Neural crest cell (in vitro differentiated cells): Measurements from ENCODE around the gene MTHFSD. TPM values are rescaled to one million over a fixed set of nuclear protein-coding genes. Genes with fewer than 3 reads are reported as not detected.
A peak's percentile ranks its signal among the peaks of the same experiment; 100 is the strongest.

Source experiments
- DNase-seq: peaks from one replicate; pipeline ENCODE4 v3.0.0; 2021; ENCODE audit warnings: low read depth, mixed read lengths, low spot score
- H3K27ac Mint-ChIP-seq: one replicate; pipeline ENCODE4 v1.8.0; 2021; ENCODE audit warnings: mild to moderate bottlenecking, mixed read lengths; ENCODE audit not compliant: unreplicated experiment
- H3K27me3 Mint-ChIP-seq: 2 replicates; pipeline ENCODE4 v1.8.0; 2021; ENCODE audit warnings: low read depth, mild to moderate bottlenecking, mixed read lengths
- H3K36me3 Mint-ChIP-seq: 2 replicates; pipeline ENCODE4 v1.8.0; 2021; ENCODE audit warnings: low read depth, mild to moderate bottlenecking, mixed read lengths
- H3K4me1 Mint-ChIP-seq: 2 replicates; pipeline ENCODE4 v1.8.0; 2021; ENCODE audit warnings: mixed read lengths
- H3K4me3 Mint-ChIP-seq: one replicate; pipeline ENCODE4 v1.8.0; 2021; ENCODE audit warnings: mild to moderate bottlenecking, mixed read lengths
- H3K9me3 Mint-ChIP-seq: 2 replicates; pipeline ENCODE4 v1.8.0; 2021; ENCODE audit warnings: mixed read lengths
- total RNA-seq: library from RNA; stranded (reverse); gene quantifications from 2 replicates; pipeline ENCODE4 v1.2.1, GENCODE V29; 2021
- TF ChIP-seq, protein P1 (sequence below): fragments of 200-600 bp; sonication (generic); conservative IDR thresholded peaks from 2 replicates; pipeline ENCODE4 v1.5.0; 2021; ENCODE audit warnings: antibody characterized with exemption, mild to moderate bottlenecking

The MTHFSD gene
- total RNA-seq, 1 donor from 2014 or later, result 14.0 TPM

DNA sequence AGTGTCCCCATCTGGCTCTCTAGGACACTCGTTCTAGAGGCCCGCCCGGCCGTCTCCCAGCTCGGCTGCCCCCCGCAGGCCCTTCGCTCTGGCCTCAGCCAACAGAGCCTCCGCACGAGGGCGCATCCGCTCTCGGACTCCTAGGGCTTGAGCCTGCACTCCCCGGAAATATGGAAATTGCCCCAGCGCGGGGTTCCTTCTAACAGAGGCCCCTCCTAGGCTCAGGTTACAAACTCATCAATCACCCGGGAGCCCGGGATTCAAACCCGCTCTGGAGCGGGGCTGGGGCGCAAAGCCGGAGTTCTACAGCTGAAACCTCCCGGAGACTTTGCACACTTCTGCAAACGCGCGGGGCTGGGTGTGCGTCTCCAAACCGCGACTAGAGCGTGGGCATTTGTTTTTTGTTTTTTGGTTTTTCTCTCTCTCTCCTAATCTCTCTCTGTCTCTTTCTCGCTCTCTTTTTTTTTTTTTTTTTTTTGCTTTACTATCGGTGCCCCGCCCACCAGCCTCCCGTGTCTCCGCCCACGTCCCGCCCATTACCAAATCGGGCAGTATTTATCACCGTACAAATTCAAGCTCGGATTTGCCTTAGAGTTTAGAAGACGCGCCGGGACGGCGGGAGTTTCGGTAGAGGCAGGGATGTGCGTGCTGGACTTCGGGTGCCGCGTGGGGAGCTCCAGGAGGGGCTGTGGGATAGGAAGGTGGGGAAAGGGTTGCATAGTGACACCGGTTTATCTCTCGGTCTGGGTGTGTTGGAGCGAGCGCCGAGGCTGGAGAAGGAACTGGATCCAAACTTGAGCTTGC is 20.9 kb upstream of the MTHFSD start:
- TF ChIP-seq, protein P1, sequence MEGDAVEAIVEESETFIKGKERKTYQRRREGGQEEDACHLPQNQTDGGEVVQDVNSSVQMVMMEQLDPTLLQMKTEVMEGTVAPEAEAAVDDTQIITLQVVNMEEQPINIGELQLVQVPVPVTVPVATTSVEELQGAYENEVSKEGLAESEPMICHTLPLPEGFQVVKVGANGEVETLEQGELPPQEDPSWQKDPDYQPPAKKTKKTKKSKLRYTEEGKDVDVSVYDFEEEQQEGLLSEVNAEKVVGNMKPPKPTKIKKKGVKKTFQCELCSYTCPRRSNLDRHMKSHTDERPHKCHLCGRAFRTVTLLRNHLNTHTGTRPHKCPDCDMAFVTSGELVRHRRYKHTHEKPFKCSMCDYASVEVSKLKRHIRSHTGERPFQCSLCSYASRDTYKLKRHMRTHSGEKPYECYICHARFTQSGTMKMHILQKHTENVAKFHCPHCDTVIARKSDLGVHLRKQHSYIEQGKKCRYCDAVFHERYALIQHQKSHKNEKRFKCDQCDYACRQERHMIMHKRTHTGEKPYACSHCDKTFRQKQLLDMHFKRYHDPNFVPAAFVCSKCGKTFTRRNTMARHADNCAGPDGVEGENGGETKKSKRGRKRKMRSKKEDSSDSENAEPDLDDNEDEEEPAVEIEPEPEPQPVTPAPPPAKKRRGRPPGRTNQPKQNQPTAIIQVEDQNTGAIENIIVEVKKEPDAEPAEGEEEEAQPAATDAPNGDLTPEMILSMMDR, result peak; percentile 71
- Mint-ChIP-seq H3K27me3 (peaks cover 97% of the 10 kb centered on the region), H3K4me1 (peaks cover 25% of the 10 kb centered on the region), H3K4me3 (peak overlapping the region; percentile 89), H3K9me3 (no peaks in the 10 kb centered on the region), H3K27ac (no peak overlapping the region), H3K36me3 (no peaks in the 10 kb centered on the region)
- peak; percentile 83 for DNase-seq

DNA sequence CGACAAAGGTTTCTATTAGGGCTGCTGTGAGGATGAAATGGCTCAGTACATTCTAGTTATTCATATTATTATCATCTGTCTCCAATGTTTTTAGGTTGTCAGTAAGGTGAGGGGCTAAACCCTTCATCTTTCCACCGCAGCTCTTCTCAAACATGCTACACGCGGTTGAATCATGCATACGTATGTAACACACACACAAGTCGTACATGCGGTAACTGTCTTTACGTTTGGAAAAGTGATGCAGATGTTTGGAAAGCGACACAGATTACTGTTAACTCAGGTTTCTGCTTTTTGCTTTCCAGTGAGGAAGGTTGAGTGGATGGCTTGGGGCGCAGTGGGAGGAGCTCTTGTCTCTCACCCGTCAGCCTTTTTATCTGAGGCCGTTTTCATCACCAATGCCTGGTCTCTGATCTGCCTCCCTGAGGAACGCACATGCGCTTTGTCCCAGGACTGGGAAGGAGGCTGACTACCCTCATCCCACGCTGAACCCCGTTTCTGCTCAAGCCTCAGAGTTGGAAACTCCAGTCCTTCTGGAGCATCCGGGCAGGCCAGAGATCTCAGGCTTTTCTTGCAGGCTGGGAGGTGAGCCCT is 20.2 kb upstream of the MTHFSD start:
- peaks cover 25% of the 10 kb centered on the region for H3K4me1 Mint-ChIP-seq
- DNase-seq, result no peak
- TF ChIP-seq, protein P1, result no peak
- no peaks in the 10 kb centered on the region for H3K36me3 Mint-ChIP-seq
- H3K4me3 Mint-ChIP-seq, result peak overlapping the region; percentile 89
- peaks cover 97% of the 10 kb centered on the region for H3K27me3 Mint-ChIP-seq
- H3K9me3 Mint-ChIP-seq, result no peaks in the 10 kb centered on the region
- H3K27ac Mint-ChIP-seq, result no peak overlapping the region

DNA sequence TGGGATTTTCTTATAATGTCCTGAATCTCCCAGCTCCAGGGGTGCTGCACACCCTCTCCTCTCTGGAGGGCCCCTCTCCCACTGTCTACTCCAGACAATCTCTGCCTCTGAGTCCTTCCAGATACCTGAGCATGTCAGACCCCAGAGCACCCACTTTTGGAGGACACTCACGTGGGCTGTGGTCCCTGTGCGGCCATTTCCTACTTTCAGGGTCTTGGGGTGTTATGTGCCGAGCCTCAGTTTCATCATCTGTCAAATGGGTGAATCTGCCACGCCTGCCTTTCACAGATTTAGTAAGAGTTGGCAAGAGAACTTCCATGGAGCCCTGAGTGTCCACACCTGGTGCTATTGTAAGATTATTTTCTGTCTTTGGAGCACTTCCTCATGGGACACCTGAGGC is 19.6 kb upstream of the MTHFSD start:
- no peak overlapping the region for H3K4me3 Mint-ChIP-seq
- peaks cover 24% of the 10 kb centered on the region for H3K4me1 Mint-ChIP-seq
- TF ChIP-seq, protein P1, result no peak
- H3K36me3 Mint-ChIP-seq, result no peaks in the 10 kb centered on the region
- no peak for DNase-seq
- peaks cover 97% of the 10 kb centered on the region for H3K27me3 Mint-ChIP-seq
- H3K9me3 Mint-ChIP-seq, result no peaks in the 10 kb centered on the region
- no peak overlapping the region for H3K27ac Mint-ChIP-seq

DNA sequence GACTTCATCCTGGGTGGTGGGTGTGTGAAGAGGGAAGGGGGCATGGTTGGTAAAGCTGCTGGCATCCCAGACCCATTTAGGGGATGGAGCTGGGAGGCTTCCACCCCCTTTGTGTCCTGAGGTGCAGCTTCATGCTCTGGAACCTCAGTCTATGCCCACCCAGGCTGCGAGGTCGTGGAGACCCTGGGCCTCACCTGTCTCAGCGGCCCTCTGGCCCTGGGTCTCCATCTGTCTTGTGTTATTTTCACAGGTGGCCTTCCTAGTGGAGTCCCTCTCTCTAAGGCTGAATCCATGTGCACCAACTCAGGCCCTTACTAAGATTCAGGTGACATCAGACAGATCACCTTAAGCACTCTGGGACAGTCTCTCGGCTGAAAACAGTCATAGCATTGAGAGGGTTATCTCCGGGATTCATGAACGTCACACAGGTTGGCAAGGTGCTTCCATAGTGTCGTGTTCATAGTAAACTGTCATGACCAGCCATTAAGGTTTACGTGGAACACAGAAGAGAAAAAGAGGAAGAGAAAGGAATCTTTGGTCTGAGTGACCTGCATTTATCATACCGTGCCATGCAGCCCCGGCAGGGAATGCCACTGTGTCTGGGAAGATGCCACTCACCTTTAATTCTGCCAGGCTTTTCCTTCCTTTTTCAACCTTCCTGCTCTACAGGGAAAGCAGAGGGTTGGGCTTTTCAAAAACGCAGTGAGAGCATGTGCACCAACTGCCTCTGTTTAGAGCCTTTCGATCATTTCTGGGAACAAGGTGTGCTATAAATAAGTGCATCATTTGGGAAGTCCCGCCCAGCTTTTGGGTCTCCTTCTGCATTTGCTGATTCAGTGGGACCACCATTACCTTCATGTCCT is 18.8 kb upstream of the MTHFSD start:
- H3K9me3 Mint-ChIP-seq, result no peaks in the 10 kb centered on the region
- peak overlapping the region; percentile 17 for H3K4me3 Mint-ChIP-seq
- H3K4me1 Mint-ChIP-seq, result peaks cover 22% of the 10 kb centered on the region
- no peak overlapping the region for H3K27ac Mint-ChIP-seq
- peaks cover 100% of the 10 kb centered on the region for H3K27me3 Mint-ChIP-seq
- TF ChIP-seq, protein P1, result no peak
- DNase-seq, result no peak
- H3K36me3 Mint-ChIP-seq, result no peaks in the 10 kb centered on the region

DNA sequence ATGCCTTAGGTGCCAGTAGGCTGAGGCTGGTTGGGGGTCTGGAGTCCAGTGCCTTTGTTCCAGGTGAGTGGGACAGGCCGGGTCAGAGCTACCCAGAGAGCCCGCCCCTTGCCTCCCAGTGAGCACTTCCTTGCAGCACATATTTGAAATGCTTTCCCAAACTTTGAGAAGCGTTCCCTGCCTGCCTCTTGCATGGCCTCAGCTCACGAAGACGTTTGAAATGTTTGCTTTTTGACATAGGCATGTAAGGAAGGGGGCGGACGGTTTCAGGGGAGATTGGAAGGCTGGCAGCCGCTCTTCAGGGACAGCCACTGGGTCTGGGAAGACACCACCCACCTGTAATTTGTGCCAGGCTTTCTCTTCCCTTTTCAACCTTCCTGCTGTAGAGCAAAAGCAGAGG is 18.2 kb upstream of the MTHFSD start:
- H3K36me3 Mint-ChIP-seq, result no peaks in the 10 kb centered on the region
- H3K4me1 Mint-ChIP-seq, result peaks cover 15% of the 10 kb centered on the region
- H3K27ac Mint-ChIP-seq, result no peak overlapping the region
- peaks cover 100% of the 10 kb centered on the region for H3K27me3 Mint-ChIP-seq
- TF ChIP-seq, protein P1, result no peak
- no peak for DNase-seq
- H3K9me3 Mint-ChIP-seq, result no peaks in the 10 kb centered on the region
- H3K4me3 Mint-ChIP-seq, result no peak overlapping the region
